ENCODE measurements around the gene MYO18A.
A peak's percentile ranks its signal among the peaks of the same experiment; 100 is the strongest.
"Not testable (repeated sequence)": the region's sequence is repeated elsewhere in the genome, so short reads cannot be mapped to it uniquely, and the experiment has no call there.

Gene MYO18A, protein sequence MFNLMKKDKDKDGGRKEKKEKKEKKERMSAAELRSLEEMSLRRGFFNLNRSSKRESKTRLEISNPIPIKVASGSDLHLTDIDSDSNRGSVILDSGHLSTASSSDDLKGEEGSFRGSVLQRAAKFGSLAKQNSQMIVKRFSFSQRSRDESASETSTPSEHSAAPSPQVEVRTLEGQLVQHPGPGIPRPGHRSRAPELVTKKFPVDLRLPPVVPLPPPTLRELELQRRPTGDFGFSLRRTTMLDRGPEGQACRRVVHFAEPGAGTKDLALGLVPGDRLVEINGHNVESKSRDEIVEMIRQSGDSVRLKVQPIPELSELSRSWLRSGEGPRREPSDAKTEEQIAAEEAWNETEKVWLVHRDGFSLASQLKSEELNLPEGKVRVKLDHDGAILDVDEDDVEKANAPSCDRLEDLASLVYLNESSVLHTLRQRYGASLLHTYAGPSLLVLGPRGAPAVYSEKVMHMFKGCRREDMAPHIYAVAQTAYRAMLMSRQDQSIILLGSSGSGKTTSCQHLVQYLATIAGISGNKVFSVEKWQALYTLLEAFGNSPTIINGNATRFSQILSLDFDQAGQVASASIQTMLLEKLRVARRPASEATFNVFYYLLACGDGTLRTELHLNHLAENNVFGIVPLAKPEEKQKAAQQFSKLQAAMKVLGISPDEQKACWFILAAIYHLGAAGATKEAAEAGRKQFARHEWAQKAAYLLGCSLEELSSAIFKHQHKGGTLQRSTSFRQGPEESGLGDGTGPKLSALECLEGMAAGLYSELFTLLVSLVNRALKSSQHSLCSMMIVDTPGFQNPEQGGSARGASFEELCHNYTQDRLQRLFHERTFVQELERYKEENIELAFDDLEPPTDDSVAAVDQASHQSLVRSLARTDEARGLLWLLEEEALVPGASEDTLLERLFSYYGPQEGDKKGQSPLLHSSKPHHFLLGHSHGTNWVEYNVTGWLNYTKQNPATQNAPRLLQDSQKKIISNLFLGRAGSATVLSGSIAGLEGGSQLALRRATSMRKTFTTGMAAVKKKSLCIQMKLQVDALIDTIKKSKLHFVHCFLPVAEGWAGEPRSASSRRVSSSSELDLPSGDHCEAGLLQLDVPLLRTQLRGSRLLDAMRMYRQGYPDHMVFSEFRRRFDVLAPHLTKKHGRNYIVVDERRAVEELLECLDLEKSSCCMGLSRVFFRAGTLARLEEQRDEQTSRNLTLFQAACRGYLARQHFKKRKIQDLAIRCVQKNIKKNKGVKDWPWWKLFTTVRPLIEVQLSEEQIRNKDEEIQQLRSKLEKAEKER (N-terminal part only)

DNA sequence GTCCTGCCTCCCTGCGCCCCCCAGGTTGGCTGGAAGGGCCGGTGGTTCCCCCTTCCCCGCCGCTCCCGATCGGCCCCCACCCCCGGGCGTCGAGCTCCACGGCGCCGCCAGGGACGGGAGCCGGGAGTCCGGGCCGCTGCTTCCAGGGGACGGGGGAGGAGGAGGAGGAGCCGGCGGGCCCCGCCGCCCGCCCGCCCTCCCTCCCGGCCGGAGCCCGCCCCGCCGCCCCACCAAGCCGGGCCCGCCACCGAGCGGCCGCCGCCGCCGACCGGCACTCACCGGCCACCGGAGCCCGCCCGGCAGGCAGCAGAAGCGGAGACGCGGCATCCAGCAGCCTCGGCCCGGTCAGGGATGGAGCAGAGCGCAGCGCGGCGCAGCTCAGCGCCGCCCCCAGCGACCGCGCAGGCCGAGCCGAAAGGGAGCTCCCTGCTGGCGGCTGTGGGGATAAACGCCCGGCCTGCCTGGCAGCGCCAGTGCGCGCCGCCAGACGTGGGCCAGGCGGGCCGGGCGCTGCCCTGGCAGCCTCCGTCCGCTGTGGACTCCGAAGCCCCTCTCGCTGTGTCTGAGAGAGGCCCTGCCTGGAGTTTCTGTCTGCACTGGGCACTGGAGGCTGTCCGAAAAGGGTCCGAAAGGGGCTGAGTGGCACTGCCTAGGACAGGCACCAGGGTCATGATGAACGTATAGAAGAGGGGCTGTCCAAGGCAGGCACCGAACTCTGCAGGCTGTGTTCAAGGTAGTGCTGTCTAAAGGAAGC, at the start of gene MYO18A:
TSS of gene MYO18A (minus strand) at position 365 of the 754 bp plus-strand sequence. CDS start 13,458 bp downstream, outside the sequence.
- TF ChIP-seq, protein P1, sequence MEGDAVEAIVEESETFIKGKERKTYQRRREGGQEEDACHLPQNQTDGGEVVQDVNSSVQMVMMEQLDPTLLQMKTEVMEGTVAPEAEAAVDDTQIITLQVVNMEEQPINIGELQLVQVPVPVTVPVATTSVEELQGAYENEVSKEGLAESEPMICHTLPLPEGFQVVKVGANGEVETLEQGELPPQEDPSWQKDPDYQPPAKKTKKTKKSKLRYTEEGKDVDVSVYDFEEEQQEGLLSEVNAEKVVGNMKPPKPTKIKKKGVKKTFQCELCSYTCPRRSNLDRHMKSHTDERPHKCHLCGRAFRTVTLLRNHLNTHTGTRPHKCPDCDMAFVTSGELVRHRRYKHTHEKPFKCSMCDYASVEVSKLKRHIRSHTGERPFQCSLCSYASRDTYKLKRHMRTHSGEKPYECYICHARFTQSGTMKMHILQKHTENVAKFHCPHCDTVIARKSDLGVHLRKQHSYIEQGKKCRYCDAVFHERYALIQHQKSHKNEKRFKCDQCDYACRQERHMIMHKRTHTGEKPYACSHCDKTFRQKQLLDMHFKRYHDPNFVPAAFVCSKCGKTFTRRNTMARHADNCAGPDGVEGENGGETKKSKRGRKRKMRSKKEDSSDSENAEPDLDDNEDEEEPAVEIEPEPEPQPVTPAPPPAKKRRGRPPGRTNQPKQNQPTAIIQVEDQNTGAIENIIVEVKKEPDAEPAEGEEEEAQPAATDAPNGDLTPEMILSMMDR (IDR thresholded peaks at IDR 0.05; ENCODE audit: control insufficient read depth, extremely low read depth, insufficient read depth): peak; percentile 96
- H3K4me3 ChIP-seq (ENCODE audit: low read depth, low read length): peak within 1 kb of the TSS; percentile 61
- peak; percentile 32 for DNase-seq (ENCODE audit: low read depth)

DNA sequence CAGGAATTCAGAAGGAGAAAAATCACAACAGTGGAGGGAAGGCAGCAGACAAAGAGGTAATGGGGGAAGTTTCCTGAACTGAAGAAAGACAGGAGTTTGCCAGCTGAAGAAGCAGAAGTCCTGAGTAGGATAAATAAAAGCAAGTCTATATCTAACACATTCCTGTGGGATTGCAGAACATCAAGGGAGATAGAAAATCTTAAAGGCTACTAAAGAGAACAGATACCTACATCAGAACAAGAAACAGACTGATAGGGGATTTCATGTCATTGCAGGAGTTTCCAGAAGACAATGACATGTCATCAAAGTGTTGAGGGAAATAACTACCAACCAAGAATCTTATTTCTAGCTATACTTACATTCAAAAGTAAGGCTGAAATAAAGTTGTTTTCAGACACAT, 45.2 kb upstream of the MYO18A start:
- TF ChIP-seq, protein P1 (IDR thresholded peaks at IDR 0.05; ENCODE audit: control insufficient read depth, extremely low read depth, insufficient read depth): no peak
- no peak for DNase-seq (ENCODE audit: low read depth)
- H3K4me3 ChIP-seq (ENCODE audit: low read depth, low read length): no peak overlapping the region

DNA sequence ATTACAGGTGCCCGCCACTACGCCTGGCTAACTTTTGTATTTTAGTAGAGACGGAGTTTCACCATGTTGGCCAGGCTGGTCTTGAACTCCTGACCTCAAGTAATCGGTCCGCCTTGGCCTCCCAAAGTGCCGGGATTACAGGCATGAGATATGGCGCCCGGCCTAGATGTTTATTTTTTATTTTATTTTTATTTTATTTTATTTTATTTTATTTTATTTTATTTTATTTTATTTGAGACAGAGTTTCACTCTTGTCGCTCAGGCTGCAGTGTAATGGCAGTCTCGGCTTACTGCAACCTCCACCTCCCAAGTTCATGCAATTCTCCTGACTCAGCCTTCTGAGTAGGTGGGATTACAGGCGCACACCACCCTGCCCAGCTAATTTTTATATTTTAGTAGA, 41.1 kb upstream of the MYO18A start:
- not testable (repeated sequence) for DNase-seq (ENCODE audit: low read depth); H3K4me3 ChIP-seq (ENCODE audit: low read depth, low read length)

DNA sequence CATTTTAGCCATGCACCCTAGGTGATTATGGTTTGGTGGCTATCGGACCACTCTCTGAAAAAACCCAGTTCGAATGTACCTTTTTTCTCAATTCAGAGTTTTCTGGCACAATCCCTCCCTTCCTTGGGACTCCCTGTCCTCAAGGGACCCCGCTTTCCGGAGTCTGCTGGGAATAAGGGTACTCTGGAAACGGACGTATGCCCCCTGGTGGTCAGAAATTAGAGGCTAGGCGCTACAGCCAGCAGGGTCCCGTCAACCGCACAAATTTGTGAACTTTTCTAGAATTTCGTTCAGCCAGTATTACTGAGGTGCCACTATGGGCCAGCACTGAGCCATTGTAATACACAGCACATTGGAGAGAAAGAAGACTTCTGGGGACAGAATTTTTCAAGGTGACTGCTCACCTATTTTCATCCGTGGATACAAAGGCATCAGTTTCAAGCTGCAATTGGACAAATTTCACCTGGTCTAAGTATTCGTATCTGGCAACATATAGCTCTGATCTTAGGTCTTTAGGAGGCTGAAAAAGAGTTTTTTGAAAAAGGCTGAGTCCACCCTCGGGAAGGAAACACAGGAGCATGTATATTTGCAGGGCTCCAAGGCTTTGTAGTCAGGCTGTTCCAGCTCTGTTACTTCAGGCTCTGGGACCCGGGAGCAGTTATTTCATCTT, 39.3 kb upstream of the MYO18A start:
- DNase-seq (ENCODE audit: low read depth): no peak
- H3K4me3 ChIP-seq (ENCODE audit: low read depth, low read length): no peak overlapping the region
- TF ChIP-seq, protein P1 (IDR thresholded peaks at IDR 0.05; ENCODE audit: control insufficient read depth, extremely low read depth, insufficient read depth): peak; percentile 75

DNA sequence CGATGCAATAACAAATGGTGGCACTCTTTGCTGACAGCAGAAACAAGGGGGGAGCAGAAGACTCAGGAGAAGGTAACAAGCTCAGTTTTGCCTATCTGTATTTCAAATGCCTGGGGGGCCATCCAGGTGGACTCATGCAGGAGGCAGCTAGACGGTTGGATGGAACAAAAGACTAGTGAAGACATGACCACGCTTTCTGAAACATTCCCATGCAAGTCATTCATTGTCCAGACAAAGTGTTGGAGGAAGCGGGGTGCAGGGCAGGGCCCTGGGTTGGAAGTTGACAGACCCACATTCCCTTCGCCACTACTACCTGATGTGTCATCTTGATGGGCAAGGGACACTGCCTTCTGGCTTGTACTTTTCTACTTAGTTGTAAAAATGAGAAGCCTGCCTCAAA, 36.7 kb upstream of the MYO18A start:
- no peak for DNase-seq (ENCODE audit: low read depth)
- no peak overlapping the region for H3K4me3 ChIP-seq (ENCODE audit: low read depth, low read length)
- TF ChIP-seq, protein P1 (IDR thresholded peaks at IDR 0.05; ENCODE audit: control insufficient read depth, extremely low read depth, insufficient read depth): no peak

DNA sequence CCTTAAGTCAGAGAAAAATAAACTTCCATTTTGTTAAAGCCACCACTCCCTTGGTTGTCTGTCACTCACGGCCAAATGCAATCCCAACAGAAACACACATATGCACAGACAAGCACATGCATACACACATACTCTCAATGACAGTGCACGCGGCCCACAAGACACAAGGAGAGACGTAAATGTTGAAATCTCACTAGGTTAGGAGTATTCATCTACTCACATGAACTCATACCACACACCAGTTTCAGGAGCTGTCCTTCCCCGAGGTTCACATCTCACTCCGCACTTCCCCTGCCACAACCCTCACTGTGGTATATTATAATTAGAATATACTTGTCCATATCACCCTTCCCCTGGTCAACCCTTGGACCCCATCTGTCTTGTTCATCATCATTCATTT, 36.0 kb upstream of the MYO18A start:
- TF ChIP-seq, protein P1 (IDR thresholded peaks at IDR 0.05; ENCODE audit: control insufficient read depth, extremely low read depth, insufficient read depth): no peak
- DNase-seq (ENCODE audit: low read depth): no peak
- H3K4me3 ChIP-seq (ENCODE audit: low read depth, low read length): no peak overlapping the region

Measured in LNCaP clone FGC (cell line).